Osteocyte (in vitro differentiated cells): Measurements from ENCODE around the gene MED13L. TPM values are rescaled to one million over a fixed set of nuclear protein-coding genes. Genes with fewer than 3 reads are reported as not detected.
"Not testable (repeated sequence)": the region's sequence is repeated elsewhere in the genome, so short reads cannot be mapped to it uniquely, and the experiment has no call there.

Source experiments
- DNase-seq: peaks from one replicate; pipeline ENCODE4 v3.0.0; 2021; ENCODE audit warnings: mixed read lengths; ENCODE audit not compliant: unreplicated experiment; ENCODE audit errors: extremely low spot score
- H3K27ac Mint-ChIP-seq: one replicate; pipeline ENCODE4 v1.8.0; 2021; ENCODE audit warnings: mild to moderate bottlenecking, mixed read lengths; ENCODE audit not compliant: unreplicated experiment
- H3K27me3 Mint-ChIP-seq: one replicate; pipeline ENCODE4 v1.8.0; 2021; ENCODE audit warnings: mixed read lengths; ENCODE audit not compliant: unreplicated experiment
- H3K36me3 Mint-ChIP-seq: one replicate; pipeline ENCODE4 v1.8.0; 2021; ENCODE audit warnings: mixed read lengths; ENCODE audit not compliant: unreplicated experiment
- H3K4me1 Mint-ChIP-seq: one replicate; pipeline ENCODE4 v1.8.0; 2021; ENCODE audit warnings: mixed read lengths; ENCODE audit not compliant: unreplicated experiment
- H3K4me3 Mint-ChIP-seq: one replicate; pipeline ENCODE4 v1.8.0; 2021; ENCODE audit warnings: mild to moderate bottlenecking, moderate library complexity, mixed read lengths; ENCODE audit not compliant: unreplicated experiment
- H3K9me3 Mint-ChIP-seq: one replicate; pipeline ENCODE4 v1.8.0; 2021; ENCODE audit warnings: mixed read lengths; ENCODE audit not compliant: unreplicated experiment
- CTCF ChIP-seq: fragments of 200-600 bp; sonication (generic); IDR thresholded peaks from 2 replicates; pipeline ENCODE4 v1.5.0; 2021; ENCODE audit warnings: antibody characterized with exemption, mild to moderate bottlenecking, moderate library complexity
- total RNA-seq: library from RNA; stranded (reverse); gene quantifications from 2 replicates; pipeline ENCODE4 v1.2.1, GENCODE V29; 2021

MED13L gene
- total RNA-seq, 1 donor from 2014 or later = 229 TPM

- no peak overlapping the region for H3K27ac Mint-ChIP-seq
- DNase-seq = no peak
- TF ChIP-seq CTCF = no peak
- peaks cover 45% of the 10 kb centered on the region for H3K4me1 Mint-ChIP-seq
- no peak overlapping the region for H3K4me3 Mint-ChIP-seq
- H3K27me3 Mint-ChIP-seq = no peaks in the 10 kb centered on the region
- no peaks in the 10 kb centered on the region for H3K9me3 Mint-ChIP-seq
- H3K36me3 Mint-ChIP-seq = peaks cover 6% of the 10 kb centered on the region
These were observed 239.3 kb downstream of the MED13L start for GRCh38 chr12:116037941-116038837.

DNA sequence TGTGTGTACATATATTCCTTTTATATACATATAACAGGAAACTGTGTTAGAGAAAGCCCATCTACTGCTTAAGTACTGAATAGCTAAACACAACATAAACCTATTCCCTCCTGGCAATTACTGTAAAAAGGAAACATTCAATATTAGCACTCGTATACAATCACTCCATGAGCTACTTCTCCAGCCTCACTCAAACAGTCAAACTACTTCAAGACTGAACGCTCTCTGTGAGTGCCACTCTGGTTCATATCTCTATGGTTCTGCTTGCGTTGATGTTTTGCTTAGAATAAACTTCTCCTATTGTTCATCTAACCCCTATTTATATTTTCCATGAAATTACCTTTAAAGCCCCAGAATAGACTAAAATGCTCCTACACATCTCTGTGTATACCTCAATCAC lies 243.7 kb downstream of the MED13L start:
- H3K27me3 Mint-ChIP-seq = no peaks in the 10 kb centered on the region
- no peak overlapping the region for H3K27ac Mint-ChIP-seq
- no peak for TF ChIP-seq CTCF
- no peak overlapping the region for H3K4me3 Mint-ChIP-seq
- peaks cover 34% of the 10 kb centered on the region for H3K4me1 Mint-ChIP-seq
- H3K9me3 Mint-ChIP-seq = peaks cover 11% of the 10 kb centered on the region
- peaks cover 6% of the 10 kb centered on the region for H3K36me3 Mint-ChIP-seq
- DNase-seq = no peak

- DNase-seq, H3K27ac Mint-ChIP-seq, H3K4me3 Mint-ChIP-seq, H3K27me3 Mint-ChIP-seq, H3K36me3 Mint-ChIP-seq: not testable (repeated sequence)
- peaks cover 28% of the 10 kb centered on the region for H3K4me1 Mint-ChIP-seq
- peaks cover 11% of the 10 kb centered on the region for H3K9me3 Mint-ChIP-seq
These were observed 245.9 kb downstream of the MED13L start for GRCh38 chr12:116031624-116032023.

GRCh38 chr12:116028619-116029018 lies 248.9 kb downstream of the MED13L start:
- Mint-ChIP-seq H3K36me3 (peaks cover 6% of the 10 kb centered on the region), H3K4me1 (peaks cover 31% of the 10 kb centered on the region), H3K9me3 (peaks cover 11% of the 10 kb centered on the region), H3K27me3 (no peaks in the 10 kb centered on the region), H3K27ac (no peak overlapping the region), H3K4me3 (no peak overlapping the region)
- DNase-seq = no peak
- no peak for TF ChIP-seq CTCF

DNA sequence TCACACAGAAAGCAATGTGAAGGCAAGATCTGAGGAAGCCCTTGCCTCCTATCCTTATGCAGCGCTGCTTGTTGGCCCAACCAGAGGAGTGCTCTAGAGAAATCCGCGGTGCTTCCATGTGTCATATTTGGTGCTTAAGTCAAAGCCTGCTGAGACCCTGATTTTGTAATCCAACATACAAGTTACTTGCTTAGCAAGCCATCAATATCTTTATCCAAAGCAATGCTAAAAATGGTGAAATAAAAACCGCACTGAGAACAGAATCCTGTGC lies 250.0 kb downstream of the MED13L start:
- no peak overlapping the region for H3K4me3 Mint-ChIP-seq
- no peaks in the 10 kb centered on the region for H3K27me3 Mint-ChIP-seq
- no peak for DNase-seq
- no peak overlapping the region for H3K27ac Mint-ChIP-seq
- H3K9me3 Mint-ChIP-seq = peaks cover 11% of the 10 kb centered on the region
- no peak for TF ChIP-seq CTCF
- peaks cover 36% of the 10 kb centered on the region for H3K4me1 Mint-ChIP-seq
- H3K36me3 Mint-ChIP-seq = peaks cover 6% of the 10 kb centered on the region
